OCI-LY7 (cell line): ENCODE results near the gene PRRT1B. TPM values are rescaled to one million over a fixed set of nuclear protein-coding genes. Genes with fewer than 3 reads are reported as not detected.

Source experiments
- BruUV-seq: library from RNA; stranded (reverse); fragments of 400-500 nt; replicated peaks from 2 replicates; lab custom pipeline; 2021; lab: Mats Ljungman, UMichigan
- CTCF ChIA-PET: fragments of 300-600 bp; sonication (Branson Sonifier 250); formaldehyde crosslinking; loops from one replicate; lab custom pipeline; 2022; ENCODE audit warnings: antibody characterized with exemption; ENCODE audit not compliant: unreplicated experiment; lab: Charles Lee
- POLR2A ChIA-PET: fragments of 300-600 bp; sonication (Branson Sonifier 250); formaldehyde crosslinking; loops from one replicate; lab custom pipeline; 2022; ENCODE audit warnings: antibody characterized with exemption; lab: Charles Lee
- DNase-seq: peaks from one replicate; pipeline ENCODE4 v3.0.0-alpha.2; 2015; ENCODE audit warnings: low spot score
- H2AFZ ChIP-seq: fragments of 200-600 bp; sonication (generic), shearing (Covaris generic); 2 replicates; pipeline ENCODE4 v1.6.1; 2014; ENCODE audit warnings: mild to moderate bottlenecking, antibody characterized with exemption, low read length, moderate library complexity
- H3K27ac ChIP-seq: fragments of 200-600 bp; sonication (generic); 2 replicates; pipeline ENCODE4 v1.5.1; 2014; ENCODE audit warnings: mixed run types, low read depth, mild to moderate bottlenecking, moderate library complexity, low read length, inconsistent platforms; ENCODE audit not compliant: poor library complexity, severe bottlenecking
- H3K36me3 ChIP-seq: fragments of 200-600 bp; sonication (generic); 2 replicates; pipeline ENCODE4 v1.6.1; 2014; ENCODE audit warnings: mild to moderate bottlenecking, antibody characterized with exemption, low read length, moderate library complexity, mixed read lengths; ENCODE audit not compliant: insufficient read depth
- H3K4me1 ChIP-seq: fragments of 200-600 bp; sonication (generic); 2 replicates; pipeline ENCODE4 v1.5.1; 2014; ENCODE audit warnings: mild to moderate bottlenecking, low read length; ENCODE audit not compliant: insufficient read depth, poor library complexity, severe bottlenecking
- H3K4me2 ChIP-seq: fragments of 200-600 bp; sonication (generic); 2 replicates; pipeline ENCODE4 v1.6.1; 2014; ENCODE audit warnings: mild to moderate bottlenecking, low read length
- H3K4me3 ChIP-seq: fragments of 200-600 bp; sonication (generic); 2 replicates; pipeline ENCODE4 v1.5.1; 2014; ENCODE audit warnings: mild to moderate bottlenecking, low read depth, low read length; ENCODE audit not compliant: poor library complexity, severe bottlenecking
- H3K79me2 ChIP-seq: fragments of 200-600 bp; sonication (generic); 2 replicates; pipeline ENCODE4 v1.6.1; 2016; ENCODE audit warnings: low read depth, mild to moderate bottlenecking, low read length, moderate library complexity, mixed read lengths; ENCODE audit not compliant: insufficient read depth
- H3K9me2 ChIP-seq: fragments of 200-600 bp; sonication (generic); 2 replicates; pipeline ENCODE4 v1.6.1; 2016; ENCODE audit warnings: mild to moderate bottlenecking, low read length, mixed read lengths; ENCODE audit not compliant: insufficient read depth
- H3K9me3 ChIP-seq: fragments of 200-600 bp; sonication (generic); 2 replicates; pipeline ENCODE4 v1.6.1; 2014; ENCODE audit warnings: mild to moderate bottlenecking, mixed run types, low read length, mixed read lengths
- H4K20me1 ChIP-seq: fragments of 200-600 bp; sonication (generic); 2 replicates; pipeline ENCODE4 v1.6.1; 2014; ENCODE audit warnings: mild to moderate bottlenecking, antibody characterized with exemption, low read length, moderate library complexity, mixed read lengths; ENCODE audit not compliant: insufficient read depth
- EZH2phosphoT487 ChIP-seq: fragments of 200-600 bp; sonication (generic); IDR thresholded peaks from 2 replicates; pipeline ENCODE4 v1.6.1; 2018; ENCODE audit warnings: low read depth, borderline replicate concordance, mild to moderate bottlenecking, mixed run types, antibody characterized with exemption, low read length, moderate library complexity, mixed read lengths
- intact Hi-C: fragments of 100-400 bp; cut with micrococcal nuclease; formaldehyde crosslinking; loops from one replicate; pipeline ENCODE4 v1.10.0; 2022; ENCODE audit not compliant: unreplicated experiment
- total RNA-seq, 2 experiments: library from RNA; depleted of rRNA in 1 of 2; stranded (reverse); fragments of >200 nt in 1 of 2; shearing (Covaris generic) in 1 of 2; gene quantifications; 2 replicates each; pipeline ENCODE4 v1.2.3, GENCODE V29; 2014 to 2022
- TF ChIP-seq, protein P1 (sequence below): fragments of 200-600 bp; sonication (generic); conservative IDR thresholded peaks from 2 replicates; pipeline ENCODE4 v1.5.1; 2014; ENCODE audit warnings: mild to moderate bottlenecking, antibody characterized with exemption, low read length, moderate library complexity, mixed read lengths

PRRT1B gene
- total RNA-seq, 2 experiments from 2014 or later: not detected

DNA sequence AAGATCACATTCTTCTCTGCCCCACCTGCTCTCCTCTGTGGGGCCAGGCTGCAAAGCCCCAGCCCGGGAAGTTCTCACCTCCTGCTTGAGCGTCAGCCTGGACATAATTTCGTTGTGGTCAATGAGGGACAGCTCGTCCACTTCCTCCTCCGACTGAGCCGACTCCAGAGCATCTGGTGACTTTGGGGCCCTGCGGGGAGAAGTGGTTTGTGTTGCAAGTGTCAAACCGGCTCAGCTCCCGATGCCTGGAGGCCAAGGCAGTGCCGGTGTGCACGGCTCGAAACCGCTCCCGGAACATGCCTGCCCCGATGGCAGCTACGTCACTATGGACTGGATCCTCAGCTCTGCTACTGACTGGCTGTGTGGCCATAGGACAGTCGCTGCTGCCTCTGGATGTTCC lies 52.8 kb downstream of the PRRT1B start:
- Histone ChIP-seq H3K27ac (no peak overlapping the region), H3K9me2 (no peaks in the 10 kb centered on the region), H3K9me3 (no peaks in the 10 kb centered on the region), H3K4me1 (no peaks in the 10 kb centered on the region), H3K36me3 (peaks cover 98% of the 10 kb centered on the region), H4K20me1 (no peaks in the 10 kb centered on the region), H3K79me2 (no peaks in the 10 kb centered on the region), H3K4me3 (no peak overlapping the region), H2AFZ (no peak overlapping the region), H3K4me2 (no peak overlapping the region)
- ChIA-PET CTCF (no interaction called here), POLR2A (interaction anchor here (1.2 kb wide), 1 partner anchor 15 kb away, joined by 3 read pairs; no protein-coding TSS in a partner anchor)
- TF ChIP-seq, protein P1, sequence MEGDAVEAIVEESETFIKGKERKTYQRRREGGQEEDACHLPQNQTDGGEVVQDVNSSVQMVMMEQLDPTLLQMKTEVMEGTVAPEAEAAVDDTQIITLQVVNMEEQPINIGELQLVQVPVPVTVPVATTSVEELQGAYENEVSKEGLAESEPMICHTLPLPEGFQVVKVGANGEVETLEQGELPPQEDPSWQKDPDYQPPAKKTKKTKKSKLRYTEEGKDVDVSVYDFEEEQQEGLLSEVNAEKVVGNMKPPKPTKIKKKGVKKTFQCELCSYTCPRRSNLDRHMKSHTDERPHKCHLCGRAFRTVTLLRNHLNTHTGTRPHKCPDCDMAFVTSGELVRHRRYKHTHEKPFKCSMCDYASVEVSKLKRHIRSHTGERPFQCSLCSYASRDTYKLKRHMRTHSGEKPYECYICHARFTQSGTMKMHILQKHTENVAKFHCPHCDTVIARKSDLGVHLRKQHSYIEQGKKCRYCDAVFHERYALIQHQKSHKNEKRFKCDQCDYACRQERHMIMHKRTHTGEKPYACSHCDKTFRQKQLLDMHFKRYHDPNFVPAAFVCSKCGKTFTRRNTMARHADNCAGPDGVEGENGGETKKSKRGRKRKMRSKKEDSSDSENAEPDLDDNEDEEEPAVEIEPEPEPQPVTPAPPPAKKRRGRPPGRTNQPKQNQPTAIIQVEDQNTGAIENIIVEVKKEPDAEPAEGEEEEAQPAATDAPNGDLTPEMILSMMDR: no peak
- TF ChIP-seq EZH2phosphoT487: no peak
- no TSS peak for BruUV-seq
- intact Hi-C loops: no loop called here
- DNase-seq: no peak

DNA sequence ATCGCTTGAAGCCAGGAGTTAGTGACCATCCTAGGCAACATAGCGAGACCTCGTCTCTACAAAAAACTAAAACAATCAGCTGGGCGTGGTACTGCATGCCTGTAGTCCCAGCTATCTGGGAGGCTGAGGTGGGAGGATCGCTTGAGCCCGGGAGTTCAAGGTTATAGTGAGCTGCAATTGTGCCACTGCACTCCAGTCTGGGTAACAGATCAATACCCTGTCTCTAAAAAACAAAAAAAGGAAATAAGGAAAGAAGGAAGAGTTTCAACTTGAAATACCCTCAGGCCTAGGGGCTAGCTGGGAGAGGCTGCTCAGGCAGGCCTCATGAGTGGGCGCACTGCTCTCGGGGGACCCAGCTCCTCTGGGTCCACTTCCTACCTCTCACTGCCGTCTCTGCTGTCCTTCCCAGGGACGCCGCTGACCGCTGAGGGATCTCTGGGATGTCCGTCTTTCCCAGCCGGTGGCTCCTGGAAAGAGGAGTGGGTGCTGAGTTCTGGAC lies 56.4 kb downstream of the PRRT1B start:
- H3K79me2 ChIP-seq: no peaks in the 10 kb centered on the region
- no peaks in the 10 kb centered on the region for H3K9me2 ChIP-seq
- H4K20me1 ChIP-seq: no peaks in the 10 kb centered on the region
- intact Hi-C loops: no loop called here
- ChIA-PET CTCF (no interaction called here), POLR2A (interaction anchor here (0.7 kb wide), 1 partner anchor 210 kb away, joined by 3 read pairs; no protein-coding TSS in a partner anchor)
- H3K9me3 ChIP-seq: no peaks in the 10 kb centered on the region
- no peak for TF ChIP-seq EZH2phosphoT487
- TF ChIP-seq, protein P1: no peak
- H3K4me3 ChIP-seq: no peak overlapping the region
- no peak overlapping the region for H3K27ac ChIP-seq
- BruUV-seq: no TSS peak
- no peak for DNase-seq
- H2AFZ ChIP-seq: no peak overlapping the region
- no peaks in the 10 kb centered on the region for H3K4me1 ChIP-seq
- H3K36me3 ChIP-seq: peaks cover 98% of the 10 kb centered on the region
- no peak overlapping the region for H3K4me2 ChIP-seq

- Histone ChIP-seq H3K36me3 (peaks cover 98% of the 10 kb centered on the region), H3K4me2 (no peak overlapping the region), H3K9me3 (no peaks in the 10 kb centered on the region), H3K9me2 (no peaks in the 10 kb centered on the region), H3K79me2 (no peaks in the 10 kb centered on the region), H3K4me3 (no peak overlapping the region), H2AFZ (no peak overlapping the region), H3K4me1 (no peaks in the 10 kb centered on the region), H4K20me1 (no peaks in the 10 kb centered on the region), H3K27ac (no peak overlapping the region)
- BruUV-seq: no TSS peak
- intact Hi-C loops: no loop called here
- TF ChIP-seq, protein P1: no peak
- TF ChIP-seq EZH2phosphoT487: no peak
- POLR2A ChIA-PET: interaction anchor here (0.6 kb wide), 1 partner anchor 29 kb away, joined by 3 read pairs; no protein-coding TSS in a partner anchor
- CTCF ChIA-PET: no interaction called here
- no peak for DNase-seq
Observed at GRCh38 chr9:131603199-131603598, 57.9 kb downstream of the PRRT1B start.
